ENCODE measurements around the gene MRAP. TPM values are rescaled to one million over a fixed set of nuclear protein-coding genes. Genes with fewer than 3 reads are reported as not detected.

The MRAP gene
- total and polyA plus RNA-seq, 5 donors, result 0.32 to 4.7 (median 3.2) TPM; not detected in 2

Other genes with a start within 250 kb of the MRAP start
- 1 to 10 TPM; 3.3 to 4.7 (median 4.3) TPM for gene MIS18A, start 19.8 kb upstream of the MRAP start, total RNA-seq
- 4.3 TPM for gene MIS18A, start 19.8 kb upstream of the MRAP start, polyA plus RNA-seq
- 10 to 100 TPM in 2 of 4 donors, 1 to 10 TPM in 2; 8.3 to 13.8 (median 9.9) TPM for gene URB1, start 94.2 kb downstream of the MRAP start, total RNA-seq
- 3.3 TPM for gene URB1, start 94.2 kb downstream of the MRAP start, polyA plus RNA-seq
- gene EVA1C, start 113.9 kb downstream of the MRAP start, total RNA-seq, result 10 to 100 TPM; 18.0 to 39.8 (median 23.5) TPM
- 20.6 TPM for gene EVA1C, start 113.9 kb downstream of the MRAP start, polyA plus RNA-seq

All from right cardiac atrium (tissue), 5 donors.